Activated CD4-positive, CD25-positive, alpha-beta regulatory T cell (primary cell): ENCODE data around the gene NR2F1-AS1.

Experiments used
- DNase-seq, 4 experiments: peaks; one replicate each; lab custom pipeline; 2025; lab: John Stamatoyannopoulos, UW

NR2F1-AS1 gene

DNA sequence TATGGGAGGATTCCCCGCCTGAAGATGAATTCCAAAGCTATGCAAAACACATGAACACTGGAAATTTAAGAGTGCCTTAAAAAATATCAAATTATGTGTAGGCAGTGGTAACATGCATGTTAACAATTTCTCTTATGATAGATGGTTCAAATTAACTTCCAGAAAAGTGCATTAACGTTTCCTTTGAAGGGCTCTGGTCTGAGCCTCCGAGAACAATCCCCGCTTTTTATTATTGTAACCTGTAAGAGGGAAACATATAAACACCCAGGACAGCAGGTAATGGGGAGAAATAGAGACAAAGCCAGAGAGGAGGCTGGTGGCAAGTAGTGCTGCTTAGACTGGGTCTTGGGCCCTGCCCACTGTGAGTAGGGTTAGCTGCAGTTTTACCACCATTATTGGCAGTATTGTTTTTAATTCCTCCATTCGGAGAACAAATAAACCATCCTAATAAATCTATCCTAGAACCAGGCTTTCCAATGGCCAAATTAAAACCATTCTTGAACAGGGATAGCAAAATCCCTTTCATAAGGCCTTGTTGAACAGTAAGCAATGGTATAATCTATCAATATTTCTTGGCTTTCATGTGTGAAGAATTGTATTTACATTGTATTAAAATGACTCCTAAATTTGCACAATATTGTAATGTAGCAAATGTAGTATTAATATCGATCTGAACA lies 8.3 kb upstream of the NR2F1-AS1 start:
- DNase-seq = no peak

DNA sequence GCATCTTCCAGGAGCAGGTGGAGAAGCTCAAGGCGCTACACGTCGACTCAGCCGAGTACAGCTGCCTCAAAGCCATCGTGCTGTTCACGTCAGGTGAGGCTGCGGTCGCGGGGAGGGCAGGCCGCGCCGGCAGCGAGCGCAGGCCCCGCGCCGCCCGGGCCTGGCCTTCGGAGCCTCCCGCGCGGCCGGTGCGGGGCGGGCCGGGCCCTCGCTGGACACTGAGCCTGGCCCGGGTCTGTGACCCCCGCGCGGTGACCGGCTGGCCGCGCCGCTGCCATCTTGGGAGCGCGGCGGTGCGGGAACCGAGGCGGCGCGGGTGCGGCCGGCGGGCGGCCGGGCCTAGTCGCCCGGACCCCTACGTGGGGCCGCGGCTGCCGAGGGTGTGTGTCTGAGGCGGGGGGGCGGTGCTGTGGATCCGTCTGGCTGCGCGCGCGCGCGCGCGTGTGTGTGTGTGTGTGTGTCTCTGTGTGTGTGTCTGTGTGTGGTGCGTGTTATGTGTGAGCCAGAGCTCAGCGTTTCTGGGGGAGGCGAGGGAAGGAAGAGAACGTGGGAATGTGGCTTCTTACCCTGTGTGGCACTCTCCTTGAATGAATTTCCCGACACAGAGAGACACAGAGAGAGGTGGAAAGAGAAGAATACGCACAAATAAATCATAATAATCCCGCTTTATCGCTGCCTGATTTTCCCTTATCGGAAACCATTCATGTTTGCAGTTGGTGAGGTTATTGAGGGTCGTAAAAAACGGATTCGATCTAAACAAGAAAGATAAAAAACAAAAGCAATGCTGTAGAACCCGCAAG lies 7.5 kb upstream of the NR2F1-AS1 start:
- DNase-seq = no peak

DNA sequence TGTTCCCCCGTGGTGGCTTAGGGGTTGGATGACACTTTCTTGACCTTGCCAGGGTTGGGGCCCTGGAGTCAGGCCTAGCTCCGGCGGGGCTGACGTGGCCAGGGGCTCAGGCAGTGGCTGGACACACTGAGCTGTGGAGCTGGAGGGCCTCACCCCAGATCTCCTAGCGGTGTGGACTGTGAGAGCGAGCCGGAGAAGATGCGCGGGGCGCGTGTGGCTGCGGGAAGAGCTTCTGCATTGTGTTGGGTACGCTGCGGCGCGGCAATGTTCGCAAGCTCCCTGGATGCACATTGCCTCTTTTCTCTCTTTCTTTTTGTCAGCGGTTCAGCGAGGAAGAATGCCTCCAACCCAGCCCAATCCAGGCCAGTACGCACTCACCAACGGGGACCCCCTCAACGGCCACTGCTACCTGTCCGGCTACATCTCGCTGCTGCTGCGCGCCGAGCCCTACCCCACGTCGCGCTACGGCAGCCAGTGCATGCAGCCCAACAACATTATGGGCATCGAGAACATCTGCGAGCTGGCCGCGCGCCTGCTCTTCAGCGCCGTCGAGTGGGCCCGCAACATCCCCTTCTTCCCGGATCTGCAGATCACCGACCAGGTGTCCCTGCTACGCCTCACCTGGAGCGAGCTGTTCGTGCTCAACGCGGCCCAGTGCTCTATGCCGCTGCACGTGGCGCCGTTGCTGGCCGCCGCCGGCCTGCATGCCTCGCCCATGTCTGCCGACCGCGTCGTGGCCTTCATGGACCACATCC lies 6.8 kb upstream of the NR2F1-AS1 start:
- DNase-seq = no peak

DNA sequence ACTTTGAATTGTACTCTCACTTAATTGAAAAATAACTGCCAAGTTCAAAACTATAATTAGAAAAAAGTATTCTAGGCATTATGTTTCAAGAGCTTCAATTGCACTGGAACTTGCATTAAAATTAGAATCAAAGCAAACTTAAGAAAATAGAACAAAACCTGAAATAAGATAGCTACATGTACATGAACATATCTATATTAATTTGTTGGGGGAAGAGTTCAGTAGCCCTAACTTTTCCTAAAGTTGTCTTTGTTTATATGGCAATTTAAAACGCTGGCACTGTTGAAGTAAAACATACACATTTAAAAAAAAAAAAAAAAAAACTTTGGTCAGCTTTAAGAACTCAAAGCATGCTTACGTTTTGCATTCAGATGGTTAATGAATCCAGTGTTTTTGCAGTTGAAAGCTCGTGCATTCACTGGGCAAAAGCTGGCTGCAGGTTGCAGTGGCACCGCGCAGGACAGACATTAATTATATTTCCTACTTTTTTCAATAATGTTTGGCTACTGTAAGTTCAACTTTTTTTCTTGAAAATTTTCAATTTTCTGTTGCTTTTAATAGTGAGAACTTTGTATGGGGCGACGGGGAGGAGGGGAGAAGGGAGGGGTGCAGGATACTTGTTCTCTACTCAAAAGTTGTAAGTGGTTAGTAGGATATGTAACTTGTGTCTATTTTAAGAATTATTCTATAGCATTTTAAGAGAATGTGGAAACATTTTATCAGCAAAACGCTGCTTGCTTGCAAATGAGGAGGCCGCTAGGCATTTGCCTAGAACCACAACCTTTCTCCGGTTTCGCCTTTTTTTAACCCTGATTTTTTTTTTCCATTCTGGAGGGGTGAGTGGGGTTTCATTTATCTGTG lies 5.9 kb upstream of the NR2F1-AS1 start:
- no peak for DNase-seq

DNA sequence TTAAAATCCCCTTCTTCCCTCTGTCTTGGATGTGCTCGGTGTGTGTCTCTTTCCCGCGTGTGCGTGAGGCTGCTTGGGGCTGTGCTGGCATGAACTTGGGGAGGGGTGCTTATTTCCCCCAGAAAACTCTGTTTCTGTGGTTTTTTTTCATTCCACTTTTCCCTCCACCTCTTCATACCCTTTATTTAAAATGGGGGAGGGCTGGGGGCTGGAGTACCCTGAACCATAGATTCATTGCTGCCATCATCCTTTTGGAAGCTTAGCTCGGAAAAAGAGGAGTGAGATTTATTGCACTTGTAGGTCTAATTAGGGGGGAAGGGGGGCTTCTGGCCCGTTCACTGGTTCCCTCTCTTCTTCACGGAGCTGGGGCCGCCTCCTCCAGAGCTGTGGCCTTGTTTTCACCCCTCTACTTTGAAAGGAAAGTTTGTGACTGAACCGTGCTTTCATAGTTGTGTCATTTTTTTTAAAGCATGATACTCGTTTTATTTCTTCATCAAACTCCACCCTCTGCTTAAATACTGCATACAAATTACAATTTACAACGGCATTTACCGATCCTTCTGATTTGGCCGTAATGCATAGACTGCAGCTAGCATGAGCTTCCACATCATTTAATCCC lies 4.9 kb upstream of the NR2F1-AS1 start:
- DNase-seq = no peak

DNA sequence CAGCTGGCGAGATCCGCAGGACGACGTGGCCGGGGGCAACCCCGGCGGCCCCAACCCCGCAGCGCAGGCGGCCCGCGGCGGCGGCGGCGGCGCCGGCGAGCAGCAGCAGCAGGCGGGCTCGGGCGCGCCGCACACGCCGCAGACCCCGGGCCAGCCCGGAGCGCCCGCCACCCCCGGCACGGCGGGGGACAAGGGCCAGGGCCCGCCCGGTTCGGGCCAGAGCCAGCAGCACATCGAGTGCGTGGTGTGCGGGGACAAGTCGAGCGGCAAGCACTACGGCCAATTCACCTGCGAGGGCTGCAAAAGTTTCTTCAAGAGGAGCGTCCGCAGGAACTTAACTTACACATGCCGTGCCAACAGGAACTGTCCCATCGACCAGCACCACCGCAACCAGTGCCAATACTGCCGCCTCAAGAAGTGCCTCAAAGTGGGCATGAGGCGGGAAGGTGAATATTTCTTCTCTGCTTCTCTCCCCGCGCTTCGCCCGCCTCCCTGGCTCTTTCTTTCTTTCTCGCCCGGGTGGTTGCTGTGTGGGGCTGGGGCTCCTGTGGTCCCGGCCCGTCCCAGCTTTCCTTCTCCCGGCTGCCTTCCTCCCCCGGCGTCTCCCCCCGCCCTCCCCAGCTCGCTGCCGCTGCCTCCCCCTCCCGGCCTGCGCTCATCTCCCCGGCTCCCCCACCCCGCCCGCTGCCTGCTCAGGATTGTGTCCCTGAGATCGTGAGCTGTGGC lies 4.2 kb upstream of the NR2F1-AS1 start:
- DNase-seq = no peak

DNA sequence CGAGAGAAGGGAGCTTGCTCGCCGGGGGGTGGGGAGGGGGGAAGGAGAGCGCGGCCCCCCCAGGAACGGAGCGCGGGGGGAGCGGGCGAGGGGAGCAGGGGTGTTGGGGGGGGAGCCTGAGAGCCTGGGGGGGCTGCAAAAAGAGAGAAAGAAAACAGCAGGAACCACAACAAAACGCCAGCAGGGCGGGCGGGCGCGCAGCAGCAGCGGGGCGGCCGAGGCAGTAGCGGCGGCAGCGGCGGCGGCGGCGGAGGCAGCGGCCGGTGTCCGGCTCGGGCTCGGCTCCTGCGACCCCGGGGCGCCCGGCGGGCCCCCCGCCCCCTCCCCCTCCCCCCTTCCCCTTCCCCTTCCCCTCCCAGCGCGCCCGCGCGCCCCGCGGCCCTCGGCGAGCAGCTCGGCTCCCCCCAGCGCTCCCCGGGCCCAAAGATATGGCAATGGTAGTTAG lies 3.6 kb upstream of the NR2F1-AS1 start:
- no peak for DNase-seq

DNA sequence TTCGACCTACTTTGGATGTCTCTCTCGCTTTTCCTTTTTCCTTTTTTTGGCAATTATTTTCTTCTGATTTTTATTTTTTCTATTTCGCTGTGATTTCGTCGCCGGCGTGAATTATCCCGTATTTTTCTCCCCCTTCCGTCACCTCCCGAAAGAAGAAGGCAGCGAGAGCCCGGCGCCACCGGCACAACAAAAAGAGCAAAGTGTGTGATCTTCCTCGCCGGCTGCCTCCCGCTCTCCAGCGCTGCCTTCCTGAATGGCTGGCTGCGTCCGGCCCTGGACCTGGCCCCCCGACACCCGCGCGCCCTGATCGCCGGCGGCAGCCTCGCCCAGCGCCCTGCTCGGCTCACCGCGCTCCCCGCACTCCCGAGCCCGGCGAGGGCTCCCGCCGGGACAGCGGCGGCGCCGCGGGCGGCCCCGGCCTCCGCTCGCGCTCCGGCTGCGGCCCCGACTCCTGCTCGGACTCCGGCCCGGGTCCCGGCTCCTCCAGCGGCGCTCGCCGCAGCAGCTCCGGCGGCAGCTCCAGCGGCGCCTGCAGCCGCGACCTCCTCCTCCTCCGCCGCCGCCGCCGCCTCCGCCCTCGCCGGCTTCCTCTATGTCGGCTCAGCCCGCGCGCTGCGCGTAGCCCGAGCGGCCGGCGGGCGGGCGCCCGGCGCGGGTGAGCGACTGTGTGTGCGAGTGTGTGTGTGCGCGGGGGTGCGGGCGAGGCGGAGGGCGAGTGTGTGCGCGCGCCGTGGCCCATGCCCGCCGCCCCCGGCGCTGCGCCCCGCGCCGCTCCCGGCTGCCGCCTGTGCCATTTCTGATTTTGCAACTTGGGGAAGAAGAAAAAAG lies 3.0 kb upstream of the NR2F1-AS1 start:
- no peak for DNase-seq

DNA sequence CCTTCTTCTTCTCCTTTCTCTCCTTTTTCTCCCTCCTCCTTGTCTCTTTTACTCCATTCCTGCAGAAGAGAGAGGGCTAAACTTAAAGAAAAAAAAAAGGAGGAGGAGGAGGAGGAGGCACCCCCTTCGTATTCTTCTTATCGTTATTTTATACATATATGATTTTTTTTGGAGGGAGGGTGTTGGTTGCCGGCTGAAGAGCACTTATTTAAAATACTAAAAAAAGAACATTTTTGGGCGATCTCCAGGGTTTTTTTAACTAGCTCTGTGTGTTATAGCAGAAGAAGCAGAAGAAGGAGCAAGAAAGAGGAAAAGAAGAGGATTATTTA lies 2.4 kb upstream of the NR2F1-AS1 start:
- DNase-seq = no peak

- no peak for DNase-seq
These were observed 1.8 kb upstream of the NR2F1-AS1 start, which contains the start of gene NR2F1 for GRCh38 chr5:93582677-93583438. NR2F1 (plus strand) TSS chr5:93583222; CDS start chr5:93585024, 1,802 bp downstream.

- no peak for DNase-seq
These were observed 1.1 kb upstream of the NR2F1-AS1 start for GRCh38 chr5:93582167-93582462.

GRCh38 chr5:93580063-93580926 lies 724 bp downstream of the NR2F1-AS1 start:
- DNase-seq = no peak

- no peak for DNase-seq
These were observed 1.3 kb downstream of the NR2F1-AS1 start for GRCh38 chr5:93579692-93580062.

GRCh38 chr5:93578813-93579691 lies 2.0 kb downstream of the NR2F1-AS1 start:
- no peak for DNase-seq

DNA sequence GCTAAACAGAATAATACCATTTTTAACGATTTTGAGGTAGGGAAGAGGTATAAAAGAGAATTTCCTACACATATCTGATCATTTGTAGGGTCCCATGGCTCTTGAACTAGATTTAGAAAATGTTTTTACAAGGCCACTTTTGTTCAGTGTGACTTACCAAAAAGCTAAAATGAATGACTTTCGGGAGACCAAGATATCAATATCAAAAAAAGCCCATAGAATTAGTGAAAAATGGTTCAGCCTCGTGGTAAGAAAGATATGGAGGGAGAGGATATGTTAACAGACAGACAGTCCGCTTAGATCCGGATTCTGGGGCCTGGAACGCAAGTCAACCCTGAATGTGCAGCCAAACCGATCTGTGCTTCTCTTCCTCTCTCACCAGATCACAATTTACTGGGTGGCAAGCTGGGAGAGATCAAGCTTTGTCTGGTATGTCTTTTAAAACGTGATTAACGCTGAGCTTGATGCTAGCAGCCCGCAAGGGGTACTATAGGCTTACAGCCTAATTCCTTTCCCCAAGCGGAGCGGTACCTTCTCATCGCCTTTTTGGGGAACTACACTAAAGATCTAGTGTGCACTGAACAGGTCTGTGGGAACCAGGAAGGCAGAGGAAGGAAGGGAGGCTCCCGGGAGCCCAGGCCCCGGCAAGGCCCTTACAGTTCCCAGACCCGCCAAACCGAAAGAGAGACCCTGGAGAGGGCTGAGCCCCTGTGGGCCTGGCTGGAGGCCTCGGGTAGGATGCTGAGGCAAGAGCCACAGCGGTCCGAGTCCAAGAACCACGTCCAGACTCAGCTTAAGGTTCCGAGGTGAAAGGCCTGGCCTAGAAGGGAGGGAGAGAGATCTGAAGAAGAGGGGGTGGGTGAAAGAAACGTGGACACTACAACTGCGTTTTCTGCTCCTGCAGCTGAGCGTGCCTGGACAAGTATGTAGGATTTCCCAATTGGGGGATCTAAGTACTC lies 2.9 kb downstream of the NR2F1-AS1 start:
- DNase-seq = no peak
